ENCODE data around the gene SORBS1. TPM values are rescaled to one million over a fixed set of nuclear protein-coding genes. Genes with fewer than 3 reads are reported as not detected.

The SORBS1 gene
- total RNA-seq, 1 donor from 2014 or later, result 426 TPM

- no peak for DNase-seq (ENCODE audit: low spot score)
Measured at GRCh38 chr10:95540514-95541052, 20.6 kb downstream of the SORBS1 start.

GRCh38 chr10:95539560-95540284 is 21.4 kb downstream of the SORBS1 start:
- DNase-seq (ENCODE audit: low spot score), result no peak

- peak; percentile 39 for DNase-seq (ENCODE audit: low spot score)
Measured at GRCh38 chr10:95538412-95538811, 22.8 kb downstream of the SORBS1 start.

GRCh38 chr10:95537542-95537927 is 23.6 kb downstream of the SORBS1 start:
- DNase-seq (ENCODE audit: low spot score), result no peak

- no peak for DNase-seq (ENCODE audit: low spot score)
Measured at GRCh38 chr10:95536894-95537541, 24.2 kb downstream of the SORBS1 start.

GRCh38 chr10:95536017-95536416 is 25.2 kb downstream of the SORBS1 start:
- peak; percentile 75 for DNase-seq (ENCODE audit: low spot score)

- DNase-seq (ENCODE audit: low spot score), result no peak
Measured at GRCh38 chr10:95535526-95535925, 25.6 kb downstream of the SORBS1 start.

GRCh38 chr10:95533590-95533989 is 27.6 kb downstream of the SORBS1 start:
- DNase-seq (ENCODE audit: low spot score), result no peak

- no peak for DNase-seq (ENCODE audit: low spot score)
Measured at GRCh38 chr10:95532536-95532935, 28.6 kb downstream of the SORBS1 start.

GRCh38 chr10:95531994-95532399 is 29.2 kb downstream of the SORBS1 start:
- DNase-seq (ENCODE audit: low spot score), result no peak

- DNase-seq (ENCODE audit: low spot score), result no peak
Measured at GRCh38 chr10:95531058-95531809, 29.9 kb downstream of the SORBS1 start.

GRCh38 chr10:95530561-95530960 is 30.6 kb downstream of the SORBS1 start:
- no peak for DNase-seq (ENCODE audit: low spot score)

- DNase-seq (ENCODE audit: low spot score), result no peak
Measured at GRCh38 chr10:95530029-95530428, 31.1 kb downstream of the SORBS1 start.

GRCh38 chr10:95526044-95526443 is 35.1 kb downstream of the SORBS1 start:
- DNase-seq (ENCODE audit: low spot score), result no peak

- DNase-seq (ENCODE audit: low spot score), result no peak
Measured at GRCh38 chr10:95525033-95525418, 36.1 kb downstream of the SORBS1 start.

GRCh38 chr10:95524358-95525032 is 36.7 kb downstream of the SORBS1 start:
- DNase-seq (ENCODE audit: low spot score), result no peak

- no peak for DNase-seq (ENCODE audit: low spot score)
Measured at GRCh38 chr10:95522117-95522516, 39.1 kb downstream of the SORBS1 start.

GRCh38 chr10:95520617-95521016 is 40.6 kb downstream of the SORBS1 start:
- no peak for DNase-seq (ENCODE audit: low spot score)

- peak; percentile 50 for DNase-seq (ENCODE audit: low spot score)
Measured at GRCh38 chr10:95518455-95519452, 42.4 kb downstream of the SORBS1 start.
